D721Med (cell line): ENCODE results near the gene BCL2L12.

Experiments used
- DNase-seq: peaks from one replicate; pipeline ENCODE4 v3.0.0; 2011; ENCODE audit warnings: low spot score; ENCODE audit not compliant: insufficient read length
- FAIRE-seq: peaks from 2 replicates; lab custom pipeline; 2011; peaks lifted over from hg19 to GRCh38; lab: Jason Lieb, UNC
- TF ChIP-seq, protein P1 (sequence below): IDR thresholded peaks from 2 replicates; pipeline ENCODE4 v1.5.1; 2012; ENCODE audit warnings: mild to moderate bottlenecking, control low read depth; ENCODE audit not compliant: insufficient read depth; ENCODE audit errors: missing control alignments

Gene BCL2L12

DNA sequence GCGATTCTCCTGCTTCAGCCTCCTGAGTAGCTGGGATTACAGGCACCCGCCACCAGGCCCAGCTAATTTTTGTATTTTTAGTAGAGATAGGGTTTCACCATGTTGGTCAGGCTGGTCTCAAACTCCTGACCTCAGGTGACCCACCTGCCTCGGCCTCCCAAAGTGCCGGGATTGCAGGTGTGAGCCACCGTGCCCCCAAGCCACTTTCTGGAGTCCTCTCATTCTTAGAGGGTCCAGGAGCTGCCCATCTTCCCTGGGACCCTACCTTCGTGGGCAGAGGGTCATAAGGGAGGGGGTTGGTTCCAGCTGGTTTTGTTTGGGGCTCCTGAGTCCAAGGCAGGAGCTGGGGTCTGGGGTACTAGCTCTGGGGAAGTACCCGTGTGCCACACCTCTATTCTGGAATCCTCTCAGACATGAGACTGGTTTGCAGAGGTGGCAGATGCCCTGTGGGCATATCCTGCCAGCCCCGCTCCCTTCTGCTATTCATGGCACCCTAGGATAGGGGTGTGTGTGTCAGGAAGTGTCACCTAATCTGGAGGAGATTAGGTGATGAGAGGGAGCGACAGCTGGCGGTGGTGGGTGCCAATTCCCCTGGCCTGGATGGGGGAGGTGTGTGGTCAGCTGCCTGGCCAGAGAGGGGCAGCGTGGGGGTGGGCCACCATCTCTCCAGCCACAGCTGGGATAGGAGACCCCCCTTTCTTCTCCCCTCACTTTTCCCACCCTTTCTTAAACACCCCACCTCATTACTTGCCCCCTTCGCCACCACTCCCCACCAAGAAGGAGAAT is 13.4 kb downstream of the BCL2L12 start:
- FAIRE-seq (no peak), DNase-seq (no peak)
- TF ChIP-seq, protein P1, sequence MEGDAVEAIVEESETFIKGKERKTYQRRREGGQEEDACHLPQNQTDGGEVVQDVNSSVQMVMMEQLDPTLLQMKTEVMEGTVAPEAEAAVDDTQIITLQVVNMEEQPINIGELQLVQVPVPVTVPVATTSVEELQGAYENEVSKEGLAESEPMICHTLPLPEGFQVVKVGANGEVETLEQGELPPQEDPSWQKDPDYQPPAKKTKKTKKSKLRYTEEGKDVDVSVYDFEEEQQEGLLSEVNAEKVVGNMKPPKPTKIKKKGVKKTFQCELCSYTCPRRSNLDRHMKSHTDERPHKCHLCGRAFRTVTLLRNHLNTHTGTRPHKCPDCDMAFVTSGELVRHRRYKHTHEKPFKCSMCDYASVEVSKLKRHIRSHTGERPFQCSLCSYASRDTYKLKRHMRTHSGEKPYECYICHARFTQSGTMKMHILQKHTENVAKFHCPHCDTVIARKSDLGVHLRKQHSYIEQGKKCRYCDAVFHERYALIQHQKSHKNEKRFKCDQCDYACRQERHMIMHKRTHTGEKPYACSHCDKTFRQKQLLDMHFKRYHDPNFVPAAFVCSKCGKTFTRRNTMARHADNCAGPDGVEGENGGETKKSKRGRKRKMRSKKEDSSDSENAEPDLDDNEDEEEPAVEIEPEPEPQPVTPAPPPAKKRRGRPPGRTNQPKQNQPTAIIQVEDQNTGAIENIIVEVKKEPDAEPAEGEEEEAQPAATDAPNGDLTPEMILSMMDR = no peak

DNA sequence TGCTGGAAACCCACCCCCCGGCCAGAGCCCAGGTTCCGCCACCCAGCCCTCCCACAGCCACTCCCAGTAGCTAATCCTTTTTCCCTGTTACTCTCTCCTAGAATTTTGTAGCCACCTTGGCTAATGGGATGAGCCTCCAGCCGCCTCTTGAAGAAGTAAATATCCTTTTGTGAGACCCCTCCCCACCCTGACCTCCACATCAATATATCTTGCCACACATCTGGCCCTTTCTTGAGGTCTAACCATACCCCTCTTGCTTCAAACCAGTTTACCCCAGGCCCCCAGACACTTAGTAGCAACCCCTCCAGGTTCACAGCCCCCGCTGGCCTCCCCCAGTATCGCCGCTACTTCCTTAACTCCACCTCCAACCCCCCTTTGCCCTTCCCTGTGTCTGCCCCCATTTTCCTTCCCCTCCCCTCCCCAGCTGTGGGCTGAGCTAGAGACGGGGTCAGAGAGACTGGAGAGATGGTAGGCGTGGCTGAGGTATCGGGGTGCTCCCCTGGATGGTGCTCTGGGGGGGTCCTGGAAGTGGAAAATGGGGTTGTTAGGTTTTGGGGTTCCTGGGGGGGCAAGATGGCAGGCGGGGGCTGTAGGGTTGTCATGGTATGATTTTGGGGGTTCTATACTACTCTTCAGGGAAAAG is 14.2 kb downstream of the BCL2L12 start:
- no peak for FAIRE-seq
- no peak for DNase-seq
- TF ChIP-seq, protein P1 = no peak

DNA sequence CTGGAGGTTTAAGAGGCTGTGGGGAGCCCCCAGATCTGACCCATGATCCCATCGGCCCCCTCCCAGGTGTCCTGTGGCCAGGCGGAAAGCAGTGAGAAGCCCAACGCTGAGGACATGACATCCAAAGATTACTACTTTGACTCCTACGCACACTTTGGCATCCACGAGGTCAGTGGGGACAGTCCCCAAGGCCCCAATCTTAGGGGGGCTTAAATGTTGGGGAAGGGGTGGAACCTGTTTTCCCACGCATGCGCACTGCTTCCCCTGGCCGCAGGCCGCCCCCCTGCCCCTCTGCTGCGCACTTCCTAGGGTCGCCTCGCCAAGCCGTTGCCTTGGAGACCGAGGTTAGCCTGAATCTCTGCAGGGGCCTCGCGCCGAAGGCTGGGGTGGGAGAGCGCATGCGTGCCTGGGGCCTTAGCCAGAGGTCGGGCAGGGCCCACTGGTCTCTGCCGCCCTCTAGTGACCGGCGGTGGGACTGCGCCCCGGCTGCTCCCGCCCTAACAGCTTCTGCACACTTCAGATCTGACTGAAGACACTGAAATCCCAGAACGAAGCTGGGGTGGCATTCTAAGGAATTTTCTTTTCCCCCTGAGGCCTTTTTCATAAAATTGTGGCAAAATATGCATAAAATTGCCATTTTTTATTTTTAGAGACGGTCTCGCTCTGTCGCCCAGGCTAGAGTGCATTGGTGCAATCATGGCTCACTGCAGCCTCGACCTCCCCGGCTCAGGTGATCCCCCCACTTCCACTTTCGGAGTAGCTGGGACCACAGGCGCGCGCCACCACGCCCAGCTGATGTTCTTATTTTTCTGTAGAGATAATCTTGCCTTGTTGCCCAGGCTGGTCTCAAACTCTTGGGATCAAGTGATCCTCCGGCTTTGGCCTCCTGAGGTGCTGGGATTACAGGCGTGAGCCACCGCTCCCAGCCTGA is 15.0 kb downstream of the BCL2L12 start:
- TF ChIP-seq, protein P1 = peak; percentile 81
- DNase-seq (peak; percentile 98), FAIRE-seq (no peak)

DNA sequence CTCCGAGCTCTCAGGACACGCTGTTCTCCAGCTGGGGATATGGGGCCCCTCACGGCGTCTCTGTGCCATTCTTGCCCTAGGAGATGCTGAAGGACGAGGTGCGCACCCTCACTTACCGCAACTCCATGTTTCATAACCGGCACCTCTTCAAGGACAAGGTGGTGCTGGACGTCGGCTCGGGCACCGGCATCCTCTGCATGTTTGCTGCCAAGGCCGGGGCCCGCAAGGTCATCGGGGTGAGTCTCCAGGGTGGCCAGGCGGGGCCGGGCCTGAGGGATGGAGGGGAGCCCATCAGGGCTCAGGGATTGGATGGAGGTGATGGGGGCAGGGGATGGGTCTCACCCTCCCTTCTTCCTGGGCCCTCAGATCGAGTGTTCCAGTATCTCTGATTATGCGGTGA is 16.1 kb downstream of the BCL2L12 start:
- TF ChIP-seq, protein P1 = no peak
- FAIRE-seq = no peak
- DNase-seq = no peak

DNA sequence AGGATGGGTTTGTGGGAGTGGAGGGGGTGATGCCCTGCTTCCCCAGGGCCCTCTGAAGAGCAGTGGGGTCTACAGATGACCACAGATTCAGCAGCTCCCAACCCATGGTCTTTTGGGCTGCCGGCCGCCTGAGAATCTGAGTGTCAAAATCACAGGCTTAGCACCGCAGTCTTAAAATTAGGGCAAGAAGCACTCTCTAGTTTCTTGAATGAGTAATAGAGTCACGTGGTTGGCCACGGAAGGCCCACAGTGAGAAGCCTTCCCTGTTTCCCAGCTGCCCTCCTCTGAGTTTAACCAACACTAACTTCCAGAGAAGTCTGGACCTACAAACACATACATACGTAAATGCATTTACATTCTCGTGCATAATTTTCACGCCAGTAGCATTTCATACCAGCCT is 16.5 kb downstream of the BCL2L12 start:
- TF ChIP-seq, protein P1 = no peak
- no peak for DNase-seq
- no peak for FAIRE-seq

DNA sequence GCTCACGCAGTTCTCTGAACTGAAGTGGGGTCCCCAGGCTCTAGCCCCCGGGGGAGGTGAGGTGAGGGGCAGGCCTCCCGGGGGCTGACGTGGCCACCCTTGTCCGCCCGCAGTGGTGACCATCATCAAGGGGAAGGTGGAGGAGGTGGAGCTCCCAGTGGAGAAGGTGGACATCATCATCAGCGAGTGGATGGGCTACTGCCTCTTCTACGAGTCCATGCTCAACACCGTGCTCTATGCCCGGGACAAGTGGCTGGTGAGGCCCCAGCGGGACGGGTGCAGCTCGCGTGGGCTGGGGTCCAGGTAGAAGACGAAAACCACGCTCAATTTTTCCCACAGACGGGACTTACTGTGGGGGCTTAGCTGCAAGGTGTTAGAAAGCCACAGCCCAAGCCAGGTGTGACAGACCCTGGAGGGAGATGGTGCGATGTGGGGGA is 18.1 kb downstream of the BCL2L12 start:
- no peak for FAIRE-seq
- TF ChIP-seq, protein P1 = no peak
- DNase-seq = no peak
